Left ventricle myocardium superior (tissue), 1 donor: ENCODE results near the gene GPHA2. TPM values are rescaled to one million over a fixed set of nuclear protein-coding genes. Genes with fewer than 3 reads are reported as not detected.
A peak's percentile ranks its signal among the peaks of the same experiment; 100 is the strongest.
"Not testable (repeated sequence)": the region's sequence is repeated elsewhere in the genome, so short reads cannot be mapped to it uniquely, and the experiment has no call there.

Source experiments
- ATAC-seq: fragments of 200-7000 bp; cut with Tn5 transposase; one replicate; pipeline ENCODE4 v1.9.1; 2020; ENCODE audit warnings: mild to moderate bottlenecking, moderate library complexity
- DNase-seq: peaks from one replicate; pipeline ENCODE4 v3.0.0-alpha.2; 2020
- intact Hi-C: fragments of 100-400 bp; cut with micrococcal nuclease; formaldehyde crosslinking; loops from one replicate; pipeline ENCODE4 v1.11.0; 2022
- long read RNA-seq: library from polyadenylated mRNA; unstranded; transcript quantifications from one replicate; pipeline ENCODE4 v2.0.0, GENCODE V29; 2021
- total RNA-seq: library from RNA; stranded (reverse); fragmentation: NEBNext Ultra II Directional; extraction: Animal tissue kit (Norgen Biotek cat#: 25700); gene quantifications from one replicate; pipeline ENCODE4 v1.2.1, GENCODE V29; 2021
- donor health status: DM: no; HTN: yes; CAD: no; lungs with severe emphysema.

Gene GPHA2
- total RNA-seq = not detected
- long read RNA-seq = 0 reads

DNA sequence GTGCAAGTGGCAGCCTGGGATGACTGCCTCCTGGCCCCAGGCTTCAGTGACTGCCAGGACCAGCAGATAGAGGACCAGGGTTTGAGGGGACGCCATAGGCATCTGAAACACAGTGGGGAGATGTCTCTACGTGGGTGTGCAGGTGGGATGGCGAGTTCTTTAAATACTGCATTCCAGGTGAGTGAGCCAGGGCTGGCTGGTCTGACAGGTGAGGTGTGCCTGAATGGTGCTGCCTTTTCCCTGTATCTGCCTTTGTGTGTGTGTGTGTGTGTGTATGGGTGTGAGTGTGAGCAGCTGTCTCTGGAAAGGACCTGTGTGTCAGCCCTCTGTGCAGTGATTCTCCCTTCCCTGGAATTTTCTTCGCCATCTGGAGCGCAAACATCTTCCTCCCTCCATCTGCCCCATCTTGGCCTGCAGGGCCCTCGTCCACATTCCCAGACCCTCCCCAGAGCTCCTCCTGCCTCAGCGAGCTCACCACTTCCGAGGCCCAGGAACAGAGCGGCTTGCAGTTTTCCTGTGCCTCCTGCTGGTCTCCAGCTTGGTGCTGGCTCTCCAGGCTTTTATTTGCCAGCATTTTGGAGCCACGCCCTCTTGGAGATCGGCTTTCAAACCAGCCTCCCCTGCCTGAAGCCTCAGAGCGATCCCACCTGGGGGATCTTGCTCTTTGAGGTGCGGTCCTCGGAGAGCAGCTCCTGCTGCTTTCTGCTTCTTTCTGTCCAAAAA lies at the start of gene GPHA2:
TSS of gene GPHA2 (minus strand) at position 535 of the 723 bp plus-strand sequence. CDS start at position 102, 433 bp downstream.
- peak; percentile 13 for ATAC-seq
- intact Hi-C loops = no loop called here
- DNase-seq = no peak

DNA sequence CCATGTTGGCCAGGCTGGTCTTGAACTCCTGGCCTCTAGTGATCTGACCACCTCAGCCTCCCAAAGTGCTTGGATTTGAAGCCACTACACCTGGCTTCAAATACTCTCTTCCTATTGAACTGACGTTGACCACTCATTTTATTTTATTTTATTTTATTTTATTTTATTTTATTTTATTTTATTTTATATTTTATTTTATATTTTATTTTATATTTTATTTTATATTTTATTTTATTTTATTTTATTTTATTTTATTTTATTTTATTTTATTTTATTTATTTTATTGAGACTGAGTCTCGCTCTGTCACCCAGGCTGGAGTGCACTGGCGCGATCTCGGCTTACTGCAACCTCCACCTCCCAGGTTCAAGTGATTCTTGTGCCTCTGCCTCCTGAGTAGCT lies 47.6 kb upstream of the GPHA2 start:
- ATAC-seq, DNase-seq, intact Hi-C loops: not testable (repeated sequence)

DNA sequence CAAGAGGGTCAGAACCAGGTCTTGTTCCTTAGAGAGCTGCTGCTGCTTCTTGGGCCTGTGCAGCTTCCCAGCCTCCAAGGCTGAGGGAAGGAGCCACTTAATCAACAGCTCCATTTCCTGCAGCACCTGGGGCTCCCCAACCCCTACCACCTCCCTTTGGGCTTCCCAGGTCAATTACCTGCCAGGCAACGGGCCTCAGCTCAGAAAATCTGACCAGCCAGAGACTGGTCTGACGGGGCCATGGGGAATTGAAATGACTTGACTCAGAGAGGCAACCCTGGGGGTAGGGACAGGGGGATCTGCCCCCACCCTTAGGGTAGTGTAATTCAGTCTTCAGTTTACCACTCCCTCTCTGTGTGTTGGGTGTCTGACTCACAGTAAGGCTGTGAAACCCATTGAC lies 41.0 kb upstream of the GPHA2 start:
- no peak for DNase-seq
- ATAC-seq = no peak
- intact Hi-C loops = no loop called here

- ATAC-seq (no peak), DNase-seq (no peak)
- intact Hi-C loops = no loop called here
These were observed 38.4 kb upstream of the GPHA2 start for GRCh38 chr11:64974124-64974523.

- intact Hi-C loops = no loop called here
- ATAC-seq (peak; percentile 95), DNase-seq (peak; percentile 95)
These were observed 35.9 kb upstream of the GPHA2 start, which contains the start of gene MAJIN for GRCh38 chr11:64971421-64972233. TSS of gene MAJIN (minus strand) at chr11:64972108. CDS start at chr11:64959405, 12,703 bp downstream.

DNA sequence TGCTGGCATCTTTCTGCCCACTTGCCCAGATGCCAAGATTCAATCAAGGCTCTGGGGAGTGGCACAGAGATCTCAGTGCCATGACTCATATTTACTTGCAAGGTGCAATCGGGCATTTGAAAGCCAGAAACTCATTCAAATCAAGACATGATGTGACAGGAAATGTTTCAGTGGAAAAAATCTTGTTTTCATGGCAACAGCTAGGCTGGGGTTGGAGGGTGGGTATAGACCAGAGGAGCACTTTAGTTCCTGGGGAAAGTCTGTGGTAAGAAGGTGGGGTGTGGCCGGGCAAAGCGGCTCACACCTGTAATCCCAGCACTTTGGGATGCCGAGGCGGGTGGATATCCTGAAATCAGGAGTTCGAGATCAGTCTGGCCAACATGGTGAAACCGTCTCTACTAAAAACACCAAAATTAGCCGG lies 35.0 kb upstream of the GPHA2 start:
- intact Hi-C loops = no loop called here
- DNase-seq = no peak
- no peak for ATAC-seq

GRCh38 chr11:64969209-64969608 lies 33.5 kb upstream of the GPHA2 start:
- ATAC-seq (no peak), DNase-seq (no peak)
- intact Hi-C loops = no loop called here

DNA sequence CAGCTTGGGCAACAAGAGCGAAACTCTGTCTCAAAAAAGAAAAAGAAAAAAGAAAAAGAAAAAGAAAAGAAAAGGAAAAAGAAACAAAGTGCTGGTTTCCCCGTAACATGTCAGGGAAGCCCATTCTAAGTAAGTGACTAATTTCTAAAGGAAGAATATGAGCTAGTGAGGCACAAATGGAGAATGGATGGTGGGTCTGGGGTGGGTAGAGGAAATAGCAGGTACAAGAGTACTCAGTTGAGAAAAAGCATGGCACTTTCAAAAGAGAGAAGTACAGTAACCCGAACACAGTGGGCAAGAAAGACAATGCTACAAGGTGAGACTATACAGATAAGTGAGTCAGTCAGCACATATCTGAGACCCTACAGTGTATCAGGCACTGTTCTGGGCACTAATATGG lies 31.7 kb upstream of the GPHA2 start:
- intact Hi-C loops = no loop called here
- DNase-seq (no peak), ATAC-seq (no peak)

GRCh38 chr11:64963072-64963631 lies 27.5 kb upstream of the GPHA2 start:
- ATAC-seq (no peak), DNase-seq (no peak)

GRCh38 chr11:64960719-64961118 lies 25.0 kb upstream of the GPHA2 start:
- ATAC-seq = no peak
- intact Hi-C loops = no loop called here
- no peak for DNase-seq

More at GRCh38 chr11:64963072-64963631, 27.5 kb upstream of the GPHA2 start:
- intact Hi-C loops = no loop called here

- no peak for ATAC-seq
- DNase-seq = no peak
- intact Hi-C loops = no loop called here
These were observed 23.8 kb upstream of the GPHA2 start for GRCh38 chr11:64959498-64959897.

DNA sequence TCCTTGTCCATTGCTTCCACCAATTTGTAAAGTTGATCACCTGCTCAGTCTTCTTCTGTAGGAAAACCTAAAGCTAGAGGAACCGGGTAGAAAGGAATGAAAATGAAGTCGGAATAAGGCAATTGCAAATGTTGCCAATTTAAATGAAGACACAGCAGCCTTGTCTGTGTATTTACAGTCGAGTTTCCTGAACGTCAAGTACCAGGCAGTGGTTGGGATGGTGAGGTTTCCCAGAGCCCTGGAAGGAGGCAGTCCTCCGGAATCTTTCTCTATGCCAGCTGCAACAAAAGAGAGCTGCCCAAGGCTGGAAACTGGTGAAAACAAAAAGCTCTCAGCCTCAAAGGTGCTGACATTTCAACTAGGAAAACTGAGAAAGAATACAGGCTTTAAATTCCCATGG lies 18.5 kb upstream of the GPHA2 start:
- ATAC-seq (no peak), DNase-seq (no peak)
- intact Hi-C loops = no loop called here

GRCh38 chr11:64951529-64951928 lies 15.8 kb upstream of the GPHA2 start:
- ATAC-seq (no peak), DNase-seq (no peak)
- intact Hi-C loops = no loop called here

GRCh38 chr11:64947208-64947814 lies 11.6 kb upstream of the GPHA2 start:
- ATAC-seq (peak; percentile 21), DNase-seq (no peak)
- intact Hi-C loops = no loop called here

DNA sequence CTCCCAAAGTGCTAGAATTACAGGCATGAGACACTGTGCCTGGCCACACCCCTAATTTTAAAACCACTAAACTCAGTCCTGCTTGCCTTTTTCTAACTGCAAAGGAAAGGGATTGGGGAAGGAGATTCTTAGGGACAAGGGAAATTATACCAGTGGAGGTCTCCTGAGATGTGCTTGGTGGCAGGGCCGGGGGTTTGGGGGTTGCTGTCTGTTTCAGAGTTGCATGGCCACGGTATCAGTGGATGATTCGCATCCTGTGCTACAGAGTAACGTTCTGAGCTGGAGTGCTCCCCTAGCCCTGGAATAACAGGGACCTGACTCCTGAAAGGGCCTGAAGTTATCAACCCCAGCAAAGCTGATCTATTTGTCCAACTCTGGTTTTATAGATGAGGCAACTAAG lies 846 bp upstream of the GPHA2 start:
- ATAC-seq = no peak
- intact Hi-C loops = no loop called here
- no peak for DNase-seq

DNA sequence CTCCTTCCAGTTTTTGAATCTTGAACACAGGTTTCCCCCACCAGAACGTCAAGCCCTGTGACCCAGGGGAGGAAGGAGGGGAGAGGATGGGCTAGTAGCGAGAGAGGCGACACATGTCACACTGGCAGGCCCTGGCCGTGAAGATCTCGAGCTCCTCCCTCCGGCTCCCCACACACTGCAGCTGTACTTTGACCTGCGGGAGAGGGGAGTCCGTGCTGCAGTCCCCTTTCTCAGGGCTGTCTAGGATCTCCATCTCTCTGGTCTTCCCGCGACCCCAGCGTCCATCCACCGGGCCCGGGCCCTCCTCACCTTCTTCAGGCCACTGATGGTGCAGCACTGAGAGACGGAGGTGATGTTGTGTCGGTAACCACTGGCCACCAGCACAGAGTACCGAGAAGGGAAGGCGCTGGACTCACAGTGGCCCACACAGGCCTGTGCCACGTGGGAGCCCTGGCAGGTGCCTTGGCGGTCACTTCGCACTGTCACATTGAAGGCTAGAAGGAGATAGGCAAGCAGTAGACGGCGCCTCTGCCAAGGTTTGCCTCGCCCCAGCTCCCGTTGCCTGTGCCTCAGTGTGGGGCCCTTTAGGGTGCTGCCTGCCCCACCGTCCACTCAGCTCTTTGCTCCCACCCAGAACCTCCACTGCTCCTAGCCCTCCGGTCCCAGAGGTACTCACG lies 873 bp downstream of the GPHA2 start:
- intact Hi-C loops = no loop called here
- DNase-seq = no peak
- ATAC-seq = peak; percentile 16

DNA sequence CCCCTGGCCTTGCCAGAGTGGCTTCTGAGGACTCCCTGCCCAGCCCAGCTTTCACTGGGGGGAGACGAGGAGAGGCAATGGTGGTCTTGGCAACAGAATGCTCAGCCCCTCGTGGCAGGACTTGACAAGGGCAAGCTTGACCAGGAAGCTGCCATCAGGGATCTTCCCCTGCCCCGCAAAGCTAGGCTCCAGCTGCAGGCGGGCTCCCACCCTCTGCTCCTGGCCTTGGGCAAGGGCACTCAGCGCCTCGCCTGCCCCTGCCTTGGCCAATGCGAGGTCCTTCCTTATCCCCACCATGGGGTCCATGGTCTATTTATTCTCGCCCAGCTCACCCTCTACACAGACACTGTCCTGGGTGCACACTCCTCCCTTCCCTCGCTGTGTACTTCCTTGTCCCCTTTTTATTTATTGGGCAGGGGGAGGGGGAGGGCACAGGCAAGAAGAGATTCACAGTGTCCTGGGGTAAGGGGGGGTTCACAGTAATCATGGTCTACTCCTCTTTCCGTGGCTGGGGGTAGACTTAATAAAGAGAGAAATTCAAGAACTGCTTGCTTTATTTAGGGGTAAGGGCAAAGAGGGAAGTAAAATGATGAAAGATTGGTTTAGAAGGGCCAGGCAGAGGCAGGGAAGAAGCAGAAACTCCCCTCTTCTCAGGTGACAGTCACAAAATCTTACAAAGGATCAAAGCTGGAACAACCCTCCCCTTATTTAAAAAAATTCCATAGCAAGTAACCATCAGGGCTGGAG lies 1.6 kb downstream of the GPHA2 start:
- DNase-seq (no peak), ATAC-seq (no peak)
- intact Hi-C loops = no loop called here

GRCh38 chr11:64933213-64933934 lies 2.3 kb downstream of the GPHA2 start:
- no peak for ATAC-seq
- DNase-seq = no peak
- intact Hi-C loops = no loop called here
